GM13977 (cell line): ENCODE measurements around the gene ATP2B3.

Experiments used
- DNase-seq: peaks from one replicate; pipeline ENCODE4 v3.0.0; 2012; ENCODE audit warnings: low spot score
- in situ Hi-C: fragments of 300-500 bp; cut with MboI; formaldehyde crosslinking; loops from one replicate; pipeline ENCODE4 v1.12.0; 2022; ENCODE audit warnings: low sequenced_read_pairs, low pct_unique_long_range_greater_than_20kb, mixed read lengths, inconsistent platforms; ENCODE audit not compliant: unreplicated experiment
- TF ChIP-seq, protein P1 (sequence below): IDR thresholded peaks from 2 replicates; pipeline ENCODE4 v1.5.1; 2012; ENCODE audit warnings: mild to moderate bottlenecking, control low read depth; ENCODE audit not compliant: insufficient read depth; ENCODE audit errors: extremely low read depth, missing control alignments

Gene ATP2B3

DNA sequence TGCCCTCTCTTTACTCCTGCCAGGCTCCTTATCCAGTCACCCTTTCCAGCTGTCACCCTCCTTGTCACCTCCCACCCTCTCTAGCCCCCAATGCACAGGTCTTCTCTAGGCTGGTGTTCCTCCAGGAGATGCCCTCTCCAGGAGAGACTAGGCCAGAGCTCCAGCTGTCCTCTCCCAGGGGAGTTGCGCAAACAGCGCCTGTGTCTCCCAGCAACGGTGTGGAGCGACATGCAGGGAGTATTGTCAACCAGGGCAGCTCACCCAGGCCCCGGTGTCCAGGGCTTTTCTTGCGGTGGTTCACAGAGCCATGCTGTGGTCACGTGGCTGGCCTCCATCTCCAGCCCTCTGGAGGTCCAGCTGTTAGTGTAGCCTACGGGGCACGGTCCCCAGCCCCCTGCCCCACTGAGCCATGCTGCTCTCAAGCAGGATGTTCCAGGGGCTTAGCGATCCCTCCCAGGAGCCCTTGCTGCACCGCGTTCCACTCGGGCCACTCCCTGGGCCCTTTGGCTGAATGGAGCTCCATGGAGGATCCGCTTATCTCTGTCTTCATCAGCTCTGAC is 46.7 kb downstream of the ATP2B3 start:
- TF ChIP-seq, protein P1, sequence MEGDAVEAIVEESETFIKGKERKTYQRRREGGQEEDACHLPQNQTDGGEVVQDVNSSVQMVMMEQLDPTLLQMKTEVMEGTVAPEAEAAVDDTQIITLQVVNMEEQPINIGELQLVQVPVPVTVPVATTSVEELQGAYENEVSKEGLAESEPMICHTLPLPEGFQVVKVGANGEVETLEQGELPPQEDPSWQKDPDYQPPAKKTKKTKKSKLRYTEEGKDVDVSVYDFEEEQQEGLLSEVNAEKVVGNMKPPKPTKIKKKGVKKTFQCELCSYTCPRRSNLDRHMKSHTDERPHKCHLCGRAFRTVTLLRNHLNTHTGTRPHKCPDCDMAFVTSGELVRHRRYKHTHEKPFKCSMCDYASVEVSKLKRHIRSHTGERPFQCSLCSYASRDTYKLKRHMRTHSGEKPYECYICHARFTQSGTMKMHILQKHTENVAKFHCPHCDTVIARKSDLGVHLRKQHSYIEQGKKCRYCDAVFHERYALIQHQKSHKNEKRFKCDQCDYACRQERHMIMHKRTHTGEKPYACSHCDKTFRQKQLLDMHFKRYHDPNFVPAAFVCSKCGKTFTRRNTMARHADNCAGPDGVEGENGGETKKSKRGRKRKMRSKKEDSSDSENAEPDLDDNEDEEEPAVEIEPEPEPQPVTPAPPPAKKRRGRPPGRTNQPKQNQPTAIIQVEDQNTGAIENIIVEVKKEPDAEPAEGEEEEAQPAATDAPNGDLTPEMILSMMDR, result no peak
- no peak for DNase-seq
- in situ Hi-C loops, result no loop called here

DNA sequence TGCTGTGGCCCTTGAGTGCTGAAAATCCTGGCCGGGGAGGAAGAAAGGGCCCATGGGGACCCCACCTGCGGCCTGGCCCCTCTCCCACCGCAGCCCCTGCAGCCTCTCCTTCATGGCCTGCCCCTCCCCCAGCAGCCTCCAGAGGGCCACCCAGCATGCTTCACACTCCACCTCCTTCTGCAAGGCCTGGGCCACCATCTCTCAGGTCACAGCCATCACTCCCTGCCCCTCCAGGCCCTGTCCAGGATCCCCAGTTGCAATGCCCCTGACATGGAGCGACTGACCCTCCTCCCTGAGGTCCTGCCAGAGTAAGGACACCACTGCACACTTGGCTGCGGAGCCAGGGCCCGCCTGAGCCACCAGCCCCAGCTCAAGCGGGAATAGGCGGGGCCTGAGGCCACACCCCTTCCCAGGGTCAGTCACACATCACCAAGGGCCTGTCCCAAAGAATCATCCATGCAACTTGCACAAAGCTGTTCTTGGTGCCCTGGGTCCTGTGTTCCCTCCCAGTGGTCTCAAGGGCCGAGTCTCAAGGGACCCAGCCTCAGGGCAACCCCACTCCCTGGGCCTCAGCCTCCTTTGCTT is 48.6 kb downstream of the ATP2B3 start:
- DNase-seq, result no peak
- TF ChIP-seq, protein P1, result no peak
- in situ Hi-C loops, result no loop called here

DNA sequence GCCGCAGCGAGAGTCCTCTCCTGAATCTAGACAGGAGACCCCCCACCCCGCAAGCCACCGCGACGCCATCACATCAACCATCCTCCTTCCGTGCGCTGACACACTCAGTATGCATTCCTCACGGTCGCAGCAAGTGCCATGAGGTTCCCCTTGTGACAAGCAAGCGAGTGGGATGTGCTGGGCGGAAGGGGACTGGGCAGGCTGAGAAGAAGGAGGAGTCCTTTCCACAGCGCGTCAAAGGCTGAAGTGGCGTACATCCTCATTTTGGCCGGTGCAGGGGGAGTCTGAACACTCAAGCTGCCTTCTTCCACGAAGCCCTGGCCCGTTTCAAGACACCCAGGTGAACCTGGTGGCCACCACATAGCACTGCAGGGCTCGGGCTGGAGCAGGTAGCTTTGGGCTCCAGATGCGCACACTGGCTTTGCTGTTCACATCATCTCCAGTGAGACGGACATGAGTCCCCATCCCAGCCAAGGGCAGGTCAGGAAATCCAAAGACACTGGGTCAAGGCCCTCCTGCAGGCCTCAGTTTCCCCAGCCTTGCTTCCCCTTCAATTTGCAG is 51.1 kb downstream of the ATP2B3 start:
- no peak for DNase-seq
- TF ChIP-seq, protein P1, result no peak
- in situ Hi-C loops, result no loop called here

DNA sequence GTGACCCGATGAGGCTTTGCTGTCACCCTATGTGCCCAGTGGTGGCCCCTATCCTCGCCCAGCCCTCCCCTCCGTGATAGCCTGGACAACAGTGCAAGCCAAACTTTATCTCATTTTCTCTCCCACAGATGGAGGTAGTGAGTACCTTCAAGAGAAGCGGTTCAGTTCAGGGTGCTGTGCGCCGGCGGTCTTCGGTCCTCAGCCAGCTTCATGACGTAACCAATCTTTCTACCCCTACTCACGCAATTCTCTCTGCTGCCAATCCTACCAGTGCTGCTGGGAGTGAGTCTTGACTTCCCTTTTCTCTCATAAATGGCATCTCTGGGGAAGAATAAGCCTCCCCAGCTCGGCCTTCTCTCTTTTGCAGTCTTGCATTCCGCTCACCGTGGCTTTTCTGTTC is 52.0 kb downstream of the ATP2B3 start:
- in situ Hi-C loops, result no loop called here
- DNase-seq, result no peak
- TF ChIP-seq, protein P1, result no peak

DNA sequence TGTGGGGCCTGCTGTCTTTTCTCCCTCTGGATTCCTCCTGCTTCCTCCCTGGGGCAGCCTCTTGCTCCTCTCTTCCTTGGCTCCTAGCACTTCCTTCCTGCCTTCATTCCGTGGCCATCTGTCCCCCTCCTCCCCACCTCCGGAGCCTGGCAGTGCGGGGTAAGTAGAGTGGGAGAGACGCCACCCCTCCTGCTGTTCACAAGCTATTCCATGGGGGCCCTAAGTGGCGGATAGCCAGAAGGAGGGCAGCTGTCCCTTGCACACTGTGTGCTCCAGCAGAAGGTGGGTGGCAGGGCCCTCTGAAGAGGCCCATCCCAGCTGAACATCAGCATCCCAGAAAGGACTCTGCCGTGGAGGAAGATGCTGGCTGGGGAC is 54.1 kb downstream of the ATP2B3 start:
- in situ Hi-C loops, result no loop called here
- TF ChIP-seq, protein P1, result no peak
- DNase-seq, result no peak

DNA sequence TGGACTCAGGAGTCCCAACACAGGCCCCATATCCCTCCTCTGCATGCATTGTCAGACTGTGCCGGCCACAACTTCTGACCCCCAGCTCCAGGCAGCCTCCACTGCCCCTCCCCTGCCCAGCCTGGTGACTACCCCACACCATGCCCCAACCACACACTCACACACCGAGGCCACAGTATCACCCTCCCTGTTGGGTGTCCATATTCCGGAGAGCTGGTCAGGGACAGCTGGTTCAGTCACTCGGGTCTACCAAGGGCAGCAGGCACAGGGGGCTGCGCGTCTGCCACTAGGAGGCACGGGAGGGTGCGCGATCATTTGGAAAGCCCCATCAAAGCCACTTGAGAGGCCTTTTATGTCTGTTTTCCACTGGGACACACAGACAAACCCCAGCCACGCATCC is 55.2 kb downstream of the ATP2B3 start:
- in situ Hi-C loops, result no loop called here
- no peak for DNase-seq
- TF ChIP-seq, protein P1, result no peak
